Fibroblast of the conjunctiva (primary cell): ENCODE measurements around the gene G0S2.

Source experiments
- DNase-seq: peaks from one replicate; pipeline ENCODE4 v3.0.0-alpha.2; 2010; ENCODE audit warnings: low read depth

G0S2 gene

DNA sequence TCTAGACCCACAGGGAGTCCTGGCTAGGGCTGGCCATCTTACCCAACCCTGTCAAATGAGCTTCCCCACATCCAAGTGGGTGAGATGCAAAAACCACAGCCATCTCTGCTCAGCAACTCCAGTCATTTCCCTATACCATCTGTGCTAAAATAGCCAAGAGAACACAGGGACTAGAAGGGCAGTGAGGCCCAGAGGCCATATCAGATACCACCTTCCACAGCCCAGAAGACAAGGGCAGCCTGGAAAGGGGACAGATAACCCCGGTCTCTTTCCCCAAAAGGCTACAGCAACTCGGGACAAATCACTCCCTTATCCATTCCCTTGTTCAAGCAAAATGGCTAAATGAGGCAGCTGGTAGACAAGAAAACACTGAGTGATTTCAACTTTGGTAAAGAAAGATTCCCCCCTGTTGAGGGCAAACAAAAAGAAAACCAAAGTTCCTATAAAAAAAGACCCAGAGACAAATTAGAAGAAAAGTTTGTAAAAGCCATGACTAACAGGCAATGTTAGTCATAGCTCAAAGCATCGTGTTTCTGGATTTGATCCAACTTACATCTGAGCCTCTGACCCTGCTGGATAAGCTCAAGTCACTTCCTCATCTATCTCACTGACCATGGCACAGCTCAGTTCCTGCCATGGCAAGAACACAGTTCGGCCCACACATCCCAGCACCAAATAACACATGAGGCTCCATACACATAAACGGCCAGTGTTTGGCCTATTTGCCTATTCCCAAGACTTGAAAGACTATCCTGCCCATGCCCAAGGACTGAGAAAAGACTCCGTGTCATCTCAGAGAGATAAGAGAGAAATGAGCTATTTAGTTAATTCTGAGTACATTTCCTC, 26.1 kb upstream of the G0S2 start:
- peak; percentile 88 for DNase-seq

DNA sequence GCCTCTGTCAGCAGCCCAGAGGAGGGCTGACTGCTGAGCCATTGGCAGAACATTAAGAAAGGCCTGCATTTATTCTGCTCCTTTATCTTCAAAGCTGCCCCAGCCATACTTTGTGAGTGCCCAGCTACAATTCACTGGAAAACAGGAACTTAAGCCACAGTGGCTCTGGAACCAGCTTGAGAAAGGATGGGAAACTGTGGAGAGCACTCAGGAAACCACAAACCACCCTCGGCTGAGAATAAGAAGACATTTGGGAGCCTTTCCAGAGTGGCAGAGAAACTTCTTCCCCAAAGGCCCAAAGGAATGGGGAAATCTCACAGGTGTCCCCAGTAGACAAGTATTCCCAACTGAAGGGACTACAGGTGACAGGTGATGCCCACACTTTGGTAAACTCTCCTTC, 24.8 kb upstream of the G0S2 start:
- DNase-seq: no peak

DNA sequence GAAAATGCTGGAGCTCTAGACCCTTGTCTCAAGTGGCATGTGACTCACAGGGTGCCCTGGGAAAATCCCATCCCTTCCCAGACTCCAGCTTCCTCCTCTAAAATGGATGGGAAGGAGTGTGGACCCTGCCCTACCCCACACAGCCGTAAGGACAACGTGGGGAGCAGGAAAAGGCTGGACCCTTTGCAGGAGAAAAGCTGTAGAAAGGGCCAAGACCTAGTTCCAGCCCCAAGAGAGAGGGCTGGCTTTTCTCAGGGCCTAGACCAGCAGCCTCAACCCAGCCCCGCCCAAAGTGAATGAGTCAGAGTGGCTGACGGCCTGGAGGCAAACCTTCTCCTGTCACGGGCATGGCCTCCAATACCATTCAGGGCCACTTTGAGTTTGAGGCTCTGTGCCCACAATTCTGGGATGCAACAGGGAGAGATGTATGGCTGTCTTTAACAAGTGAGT, 24.0 kb upstream of the G0S2 start:
- DNase-seq: no peak

DNA sequence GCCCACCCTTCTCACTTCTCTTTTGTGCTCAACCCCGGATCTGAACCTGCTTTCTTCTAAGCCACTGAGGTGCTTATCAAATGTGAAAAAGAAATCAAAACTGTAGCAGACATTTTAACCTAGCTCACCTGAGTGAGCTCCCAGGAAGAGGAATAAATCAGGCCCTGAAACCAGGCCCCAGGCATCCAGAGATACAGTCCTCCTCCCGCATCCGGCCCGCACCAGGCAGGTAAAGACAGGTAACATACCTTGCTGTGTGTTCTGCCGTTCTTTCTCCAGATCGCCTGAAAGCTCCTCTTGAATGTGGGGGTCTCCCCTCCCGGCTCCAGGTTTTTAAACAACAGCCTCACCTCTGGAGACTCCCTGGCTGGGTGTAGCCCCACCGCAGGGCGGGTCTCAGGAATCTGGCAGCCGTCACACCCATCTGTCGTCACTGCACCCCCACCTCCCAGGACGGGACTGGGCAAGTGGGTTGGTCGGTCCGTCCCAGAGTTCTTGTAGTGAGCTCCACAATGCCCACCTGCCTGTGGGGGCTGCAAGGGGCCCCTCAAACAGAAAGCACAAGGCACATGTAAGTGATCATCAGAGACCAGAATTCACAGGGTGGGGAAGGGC, 23.0 kb upstream of the G0S2 start, which contains the start of gene LAMB3:
Gene LAMB3 (minus strand): TSS at position 305 of the 615 bp plus-strand sequence. CDS start 1,481 bp downstream, outside the sequence.
- DNase-seq: no peak

DNA sequence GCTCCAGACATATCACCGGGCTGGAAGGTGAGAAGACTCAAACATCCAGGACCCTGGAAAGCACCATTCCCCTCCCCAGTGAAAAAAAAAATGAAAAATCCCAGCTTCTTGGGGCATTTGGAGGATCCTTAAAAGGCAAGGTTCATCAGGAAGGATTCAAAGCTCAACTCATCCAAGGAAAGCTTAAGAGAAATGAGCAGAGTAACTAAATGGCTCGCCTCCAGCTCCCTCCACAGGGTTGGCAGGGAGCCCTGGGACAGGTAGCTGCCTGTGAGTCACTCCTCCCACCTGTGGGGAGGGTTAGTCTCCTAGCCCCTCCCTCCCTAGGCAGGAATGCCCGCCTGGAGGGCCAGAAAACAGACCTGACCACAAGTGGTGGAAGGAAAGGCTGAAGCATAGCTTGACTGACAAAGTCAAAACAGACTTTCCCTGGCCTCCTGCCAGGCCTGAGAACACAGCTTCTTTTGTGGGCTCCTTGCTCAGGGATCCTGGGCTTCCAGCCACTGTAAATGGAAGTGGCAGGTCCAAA, 22.3 kb upstream of the G0S2 start:
- no peak for DNase-seq

DNA sequence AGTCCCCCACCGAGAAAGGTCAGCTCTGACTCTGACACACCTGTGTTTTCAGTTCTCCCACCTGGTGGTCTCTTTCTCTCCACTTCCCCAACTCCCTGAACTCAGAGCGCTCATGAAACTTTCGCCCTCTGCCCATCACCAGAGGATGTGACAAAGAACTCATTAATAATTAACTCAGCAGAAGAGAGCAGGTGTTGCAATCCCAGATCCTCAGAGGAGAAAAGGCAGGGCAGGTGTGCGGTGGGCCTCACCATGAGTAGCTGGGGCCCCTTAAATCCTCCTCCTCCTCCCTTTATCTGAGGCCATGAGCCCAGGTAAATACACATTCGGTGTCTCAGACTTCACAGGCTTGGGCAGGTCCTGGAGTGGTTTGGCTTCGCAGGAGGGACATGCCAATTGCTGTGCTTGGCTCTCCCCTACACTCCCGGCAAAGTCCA, 21.3 kb upstream of the G0S2 start:
- DNase-seq: no peak

DNA sequence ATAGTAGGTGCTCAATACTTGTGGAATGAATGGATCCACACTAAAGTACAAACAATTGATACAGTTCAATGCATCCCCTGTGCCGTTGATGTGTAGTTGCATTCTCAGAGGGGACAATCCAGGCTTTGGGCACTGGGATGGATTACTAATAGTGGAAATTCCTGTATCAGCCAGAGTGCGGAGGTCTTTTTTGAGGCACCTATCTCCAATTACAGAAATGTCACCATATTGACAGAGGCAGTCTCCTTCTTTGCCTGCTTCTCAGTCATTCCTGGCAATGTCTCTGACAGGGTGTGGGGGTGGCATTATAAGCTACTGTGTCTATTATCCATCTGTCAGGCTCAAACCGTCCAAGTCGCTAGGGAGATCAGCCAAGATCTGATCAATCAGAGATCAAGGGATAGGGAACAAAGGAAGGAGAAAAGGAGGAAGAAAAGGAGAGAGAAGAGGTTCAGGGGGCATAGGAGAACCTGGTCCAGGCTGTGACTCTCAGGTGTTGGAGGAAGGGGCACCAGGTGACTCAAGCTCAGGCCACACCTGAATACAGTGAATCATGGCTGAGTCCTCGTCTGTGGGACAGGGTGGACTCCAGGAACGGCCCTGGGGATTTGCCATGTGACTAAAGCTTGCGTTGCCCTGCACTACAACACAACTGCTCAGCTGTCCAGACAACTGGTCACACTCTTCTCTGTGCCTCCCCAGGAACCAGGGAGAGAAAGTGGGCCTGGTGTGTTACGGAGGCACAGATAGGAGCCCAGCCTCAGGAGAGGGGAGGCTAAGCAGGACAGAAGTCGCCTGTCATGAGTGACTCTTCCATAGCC, 19.6 kb upstream of the G0S2 start:
- no peak for DNase-seq

DNA sequence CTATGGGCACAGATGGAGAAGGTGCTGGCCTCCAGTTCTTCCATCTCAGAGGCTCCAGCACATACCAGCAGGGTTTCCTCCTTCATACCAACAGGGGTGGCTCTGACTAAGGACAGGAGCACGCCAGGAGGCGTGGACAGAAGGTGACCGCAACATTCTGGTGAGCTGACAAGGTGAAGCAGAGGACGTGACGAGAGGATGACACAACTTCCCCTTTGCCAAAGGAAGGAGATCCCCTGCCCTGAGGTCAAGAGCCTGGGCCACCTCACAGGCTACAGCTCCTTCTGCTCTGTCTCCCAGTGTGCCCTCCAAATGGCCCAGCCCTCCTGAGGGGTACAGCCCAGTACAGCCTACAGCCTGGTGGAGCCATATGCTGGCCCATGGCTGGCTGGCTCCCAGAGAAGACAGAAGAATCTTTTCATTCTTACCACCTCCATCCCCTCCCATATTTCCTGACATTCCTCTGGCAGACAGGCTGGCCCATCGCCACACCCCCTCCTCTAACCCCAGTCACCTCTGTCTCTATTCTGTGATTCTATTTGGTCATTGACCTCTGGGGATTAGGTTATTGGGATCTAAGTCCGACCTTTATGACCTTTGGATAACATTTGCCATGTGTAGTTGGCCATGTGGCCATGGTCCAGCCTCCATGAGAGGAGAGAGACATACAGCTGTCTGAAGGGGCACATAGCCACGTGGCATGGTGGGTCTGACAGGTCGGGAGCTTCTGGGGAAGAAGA, 17.9 kb upstream of the G0S2 start:
- no peak for DNase-seq

DNA sequence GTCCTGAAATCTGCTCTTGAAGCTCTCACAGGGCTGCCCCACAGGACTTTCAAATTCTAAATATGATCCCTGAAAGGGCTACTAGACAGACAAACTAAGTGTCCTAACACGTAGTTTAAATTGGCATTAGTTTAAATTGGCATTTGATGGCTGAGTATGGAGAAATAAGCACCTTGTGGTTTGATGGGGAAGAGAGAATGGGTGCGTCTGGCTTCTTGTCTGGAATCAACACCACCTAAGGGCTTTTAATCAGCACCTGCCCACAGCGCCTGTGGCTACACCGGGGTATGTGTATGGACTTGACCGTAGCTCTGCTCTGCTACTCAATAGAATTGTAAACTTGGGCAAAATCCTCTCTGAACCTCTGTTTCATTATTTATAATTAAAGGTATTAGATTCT, 17.3 kb upstream of the G0S2 start:
- no peak for DNase-seq

DNA sequence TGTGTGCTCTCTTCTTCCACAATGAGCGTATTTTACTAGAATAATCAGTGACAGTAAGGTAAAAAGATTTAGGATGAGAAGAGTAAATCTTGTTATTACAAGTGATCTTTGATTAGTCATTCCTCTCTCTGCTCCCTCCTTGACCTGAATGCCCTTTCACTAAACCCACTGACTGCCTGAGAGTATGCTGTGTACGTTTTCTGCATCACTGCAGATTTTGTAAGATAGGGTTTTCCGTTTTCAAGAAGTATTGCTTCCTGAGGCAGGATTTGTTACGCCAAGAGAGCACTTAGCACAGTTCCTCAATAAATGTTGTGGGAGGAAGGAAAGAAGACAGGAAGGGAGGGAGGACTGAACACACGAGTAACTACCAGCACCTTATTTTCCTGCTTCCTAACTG, 15.3 kb upstream of the G0S2 start:
- no peak for DNase-seq

DNA sequence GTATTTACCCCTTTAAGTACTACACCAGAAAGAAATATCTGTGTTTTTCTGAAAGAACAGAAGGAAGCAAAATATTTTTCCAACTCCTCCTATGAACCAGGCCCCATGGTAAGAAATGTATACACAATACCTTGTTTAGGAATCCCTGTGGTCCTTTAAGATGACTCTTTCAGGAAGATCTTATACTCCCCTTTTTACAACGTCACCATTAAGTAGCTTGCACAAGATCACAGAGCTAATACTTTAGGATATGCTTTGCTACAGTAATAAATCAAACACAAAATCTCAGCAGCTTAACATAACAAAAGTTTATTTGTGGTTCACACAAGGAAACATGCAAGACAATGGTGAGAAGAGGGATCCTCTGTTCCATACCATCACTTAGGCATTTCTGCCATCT, 14.1 kb upstream of the G0S2 start:
- no peak for DNase-seq

DNA sequence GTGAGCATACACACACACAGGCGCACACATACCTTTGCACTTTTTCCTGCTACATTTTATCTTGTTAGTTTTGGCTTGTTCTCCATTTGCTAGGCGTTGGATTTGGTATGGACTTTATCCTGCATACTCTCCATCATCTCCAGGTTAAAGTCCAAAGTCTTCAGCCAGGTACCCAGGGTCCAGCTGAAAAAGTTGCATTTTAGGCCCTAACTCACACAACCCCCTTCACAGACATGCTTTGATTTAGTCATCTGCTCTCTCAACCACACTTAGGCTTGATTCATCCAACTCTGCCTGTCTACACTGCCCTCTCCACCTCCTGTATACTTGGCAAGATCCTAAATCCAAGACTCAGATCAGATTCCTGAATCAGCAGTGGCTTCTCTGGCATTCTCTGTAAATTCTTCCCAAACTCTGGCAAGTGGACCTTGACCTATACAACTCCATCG, 12.3 kb upstream of the G0S2 start:
- DNase-seq: no peak

DNA sequence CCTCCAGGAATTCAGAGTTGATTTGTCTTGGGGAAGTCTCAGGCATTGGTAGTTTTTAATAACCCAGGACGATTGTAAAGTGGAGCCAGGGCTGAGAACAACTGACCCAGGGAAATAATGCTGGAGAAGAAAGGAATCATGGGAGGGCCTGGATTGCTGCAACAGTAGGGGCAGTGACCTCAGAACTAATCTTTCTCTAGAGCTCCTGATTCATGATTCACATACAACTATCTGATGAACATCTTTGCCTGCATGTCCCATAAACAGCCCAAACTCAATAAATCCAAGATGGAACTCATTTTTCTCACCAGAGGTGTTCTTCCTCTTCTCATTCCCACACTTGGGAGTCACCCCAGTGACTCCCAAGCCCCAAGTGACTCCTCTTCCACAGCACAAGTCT, 8.1 kb upstream of the G0S2 start:
- DNase-seq: no peak

DNA sequence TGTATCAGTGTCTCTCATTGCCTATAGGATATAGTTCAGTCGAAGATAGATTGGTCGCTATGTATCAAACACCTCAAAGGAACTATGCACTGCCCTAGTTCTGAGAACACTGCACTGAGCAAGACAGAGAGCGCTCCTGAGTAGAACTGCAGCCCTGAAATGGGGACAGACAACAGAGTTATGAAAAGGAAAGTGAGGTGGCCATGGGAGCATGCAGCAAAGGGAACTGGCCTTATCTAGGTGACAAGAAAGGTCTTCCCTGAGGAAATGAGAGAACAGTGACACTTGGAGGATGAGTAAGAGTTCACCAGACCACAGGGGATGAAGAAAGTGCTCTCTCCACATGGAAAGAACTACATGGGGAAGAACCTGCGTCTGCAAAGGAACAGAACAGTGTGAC, 7.5 kb upstream of the G0S2 start:
- DNase-seq: no peak

DNA sequence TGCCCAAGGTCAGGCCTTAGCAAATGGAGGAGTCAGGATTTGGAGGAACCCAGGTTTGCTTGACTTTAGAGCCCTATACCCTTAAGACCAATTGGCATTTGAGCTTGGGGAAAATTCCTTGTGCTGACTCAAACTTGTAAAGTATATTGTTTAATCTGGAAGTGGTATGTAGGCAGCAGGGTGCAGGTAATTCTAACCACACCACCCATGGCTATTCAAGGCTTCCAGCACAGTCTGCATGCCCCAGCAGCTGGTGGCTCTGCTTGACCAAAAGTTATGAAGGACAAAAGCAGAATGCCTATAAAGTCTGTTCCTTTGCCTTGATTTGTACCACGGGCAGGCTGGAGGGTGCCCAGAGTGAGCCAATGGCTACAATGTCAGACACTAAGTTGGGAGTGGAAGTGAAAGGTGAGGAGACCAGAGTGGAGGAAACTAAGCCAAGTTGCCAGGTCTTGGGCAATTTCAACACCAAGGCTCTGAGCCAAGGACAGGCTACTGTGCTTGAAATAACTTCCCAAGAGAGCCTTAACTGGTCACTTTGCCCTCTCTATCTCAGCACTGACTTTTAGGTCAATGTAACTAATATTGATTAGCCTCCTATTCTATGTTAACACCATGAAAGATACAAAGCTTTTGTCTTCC, 4.7 kb upstream of the G0S2 start:
- DNase-seq: no peak

DNA sequence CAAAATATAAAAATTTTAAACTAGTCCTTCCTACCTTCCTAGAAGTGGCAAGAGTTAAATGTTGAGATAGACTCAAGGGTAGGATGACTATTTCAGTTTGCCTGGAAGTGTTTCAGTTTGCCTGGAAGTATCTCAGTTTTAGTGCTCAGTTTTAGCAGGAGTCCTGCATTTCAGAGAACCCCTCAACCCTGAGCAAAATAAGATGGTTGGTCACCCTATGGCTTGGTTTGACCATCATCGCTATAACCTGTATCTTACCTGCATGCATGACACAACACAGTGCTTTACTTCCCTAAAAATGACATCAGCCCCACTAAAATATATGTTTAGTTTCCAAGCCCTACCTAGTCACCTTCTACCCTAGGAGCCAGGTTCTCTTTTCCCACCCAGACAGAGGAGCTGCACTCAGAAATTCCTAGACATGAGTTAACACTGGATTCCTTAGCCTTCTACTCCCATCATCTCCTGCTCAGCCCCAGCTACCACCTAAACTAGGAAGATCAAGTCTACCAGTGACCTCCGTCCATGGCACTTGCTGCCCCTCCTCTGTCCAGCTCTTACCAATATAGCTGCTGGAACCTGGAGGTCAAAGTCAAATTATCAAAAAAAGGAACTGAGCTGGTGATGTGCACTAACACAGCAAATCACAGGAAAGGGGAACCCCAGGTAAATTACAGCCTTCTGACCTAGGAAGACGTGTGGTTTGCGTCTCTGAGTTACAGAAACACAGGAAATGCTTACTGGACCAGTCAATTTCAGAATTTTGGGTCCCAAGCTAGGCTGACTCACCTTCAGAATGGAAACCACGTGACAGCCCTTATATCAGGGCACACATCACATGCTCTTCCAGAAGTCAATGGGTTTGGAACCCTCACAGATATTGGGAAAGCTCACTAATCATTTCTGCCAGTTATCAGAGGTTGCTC, 2.2 kb upstream of the G0S2 start:
- DNase-seq: no peak

DNA sequence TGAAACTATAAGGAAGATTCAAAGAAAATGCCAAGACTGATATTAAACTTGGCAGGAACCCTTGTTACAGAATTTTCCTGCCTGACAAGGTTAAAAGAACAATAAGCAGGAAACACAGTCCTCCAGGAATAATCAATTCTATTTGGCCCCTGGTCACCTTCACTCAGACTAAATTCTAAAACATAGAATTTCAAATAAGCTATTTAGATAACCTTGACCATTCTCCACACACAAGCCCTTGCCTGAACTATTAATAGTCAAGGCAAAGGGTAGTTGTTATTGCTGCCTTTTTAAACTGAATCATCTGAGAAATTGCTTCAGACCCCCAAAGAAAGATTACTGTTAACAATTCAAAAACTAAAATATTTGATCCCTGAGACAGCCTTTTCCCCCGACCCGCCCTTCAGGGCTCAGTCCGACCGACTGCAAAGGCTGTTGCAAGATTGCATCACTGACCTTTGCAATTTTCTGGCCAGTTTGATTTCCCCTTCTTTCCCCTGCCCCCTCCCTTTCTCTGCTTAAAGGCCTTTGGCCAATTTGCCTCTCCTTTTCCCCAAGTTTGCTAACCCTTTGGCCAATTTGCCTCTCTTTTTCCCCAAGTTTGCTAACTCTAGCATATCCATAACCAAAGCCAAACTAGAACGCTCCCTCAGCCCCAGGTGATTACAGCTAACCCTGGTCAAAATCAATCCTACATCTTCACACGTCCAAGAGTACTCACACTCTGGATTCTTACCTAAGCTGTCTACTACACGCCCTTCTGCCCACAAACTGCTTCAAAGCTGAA, 1.4 kb upstream of the G0S2 start:
- peak; percentile 53 for DNase-seq

DNA sequence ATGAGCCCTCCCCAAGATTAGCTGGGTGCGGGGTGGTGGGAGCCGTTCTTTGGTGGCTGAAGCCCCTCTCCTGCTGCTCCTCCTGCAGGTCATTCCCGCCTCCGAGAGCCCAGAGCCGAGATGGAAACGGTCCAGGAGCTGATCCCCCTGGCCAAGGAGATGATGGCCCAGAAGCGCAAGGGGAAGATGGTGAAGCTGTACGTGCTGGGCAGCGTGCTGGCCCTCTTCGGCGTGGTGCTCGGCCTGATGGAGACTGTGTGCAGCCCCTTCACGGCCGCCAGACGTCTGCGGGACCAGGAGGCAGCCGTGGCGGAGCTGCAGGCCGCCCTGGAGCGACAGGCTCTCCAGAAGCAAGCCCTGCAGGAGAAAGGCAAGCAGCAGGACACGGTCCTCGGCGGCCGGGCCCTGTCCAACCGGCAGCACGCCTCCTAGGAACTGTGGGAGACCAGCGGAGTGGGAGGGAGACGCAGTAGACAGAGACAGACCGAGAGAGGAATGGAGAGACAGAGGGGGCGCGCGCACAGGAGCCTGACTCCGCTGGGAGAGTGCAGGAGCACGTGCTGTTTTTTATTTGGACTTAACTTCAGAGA, 448 bp downstream of the G0S2 start:
- no peak for DNase-seq
